ENCODE results near the gene CCDC158. TPM values are rescaled to one million over a fixed set of nuclear protein-coding genes. Genes with fewer than 3 reads are reported as not detected.

Gene CCDC158
- total and polyA plus RNA-seq, 2 of the 4 experiments (the other 2 are of a cell fraction): not detected

GRCh38 chr4:76310683-76311082 lies 110.3 kb downstream of the CCDC158 start:
- DNase-seq: no peak
- Histone ChIP-seq H4K5ac (ENCODE audit: low read depth, low read length) (no peak overlapping the region), H3K27me3 (ENCODE audit: control insufficient read depth, insufficient read depth, low read length) (no peaks in the 10 kb centered on the region), H3K14ac (replicated peaks; ENCODE audit: low read depth, low read length) (no peak overlapping the region), H3K23ac (ENCODE audit: low read depth, low read length) (no peak overlapping the region), H3K4me1 (ENCODE audit: control insufficient read depth, insufficient read depth, low read length) (peaks cover 6% of the 10 kb centered on the region; the same call in 1 of the 2 replicates), H2BK20ac (ENCODE audit: low read depth, low read length) (no peak overlapping the region), H2BK120ac (ENCODE audit: low read depth, low read length) (no peak overlapping the region), H2BK5ac (ENCODE audit: low read depth, low read length, poor library complexity, severe bottlenecking) (no peak overlapping the region), H3K36me3 (ENCODE audit: control insufficient read depth, insufficient read depth, low read length) (peaks cover 8% of the 10 kb centered on the region), H3K27ac (ENCODE audit: insufficient read depth, low read length) (no peak overlapping the region), H3K4me2 (ENCODE audit: low read depth, low read length) (no peak overlapping the region), H3K9ac (ENCODE audit: low read depth, low read length) (no peak overlapping the region), H4K91ac (ENCODE audit: insufficient read depth, low read depth, low read length) (no peak overlapping the region), H2AFZ (replicated peaks; ENCODE audit: low read length, poor library complexity) (no peak overlapping the region), H3K56ac (ENCODE audit: extremely low read depth, insufficient read depth, low read length) (no peak overlapping the region), H4K20me1 (ENCODE audit: insufficient read depth, low read length) (no peaks in the 10 kb centered on the region; the same call in 1 of the 2 replicates), H3K18ac (ENCODE audit: low read depth, low read length) (no peak overlapping the region), H4K8ac (ENCODE audit: low read depth in 2 of 2, low read length in 2 of 2) (no peak overlapping the region), H3K4me3 (ENCODE audit: insufficient read depth, low read depth, low read length) (no peak overlapping the region), H3K79me1 (ENCODE audit: low read depth in 1 of 2, low read length in 2 of 2) (peaks cover 18 to 30% of the 10 kb centered on the region in 2 experiments; a peak in 3 of 4 replicates), H2AK5ac (ENCODE audit: low read depth, low read length) (no peak overlapping the region), H3K9me1 (ENCODE audit: insufficient read depth, low read length) (peaks cover 12% of the 10 kb centered on the region; the same call in 1 of the 2 replicates), H3K4ac (ENCODE audit: low read depth, low read length) (no peak overlapping the region), H3K9me3 (ENCODE audit: control insufficient read depth, insufficient read depth, low read length) (peaks cover 1% of the 10 kb centered on the region), H2BK15ac (ENCODE audit: low read depth, low read length) (no peak overlapping the region), H2AK9ac (replicated peaks; ENCODE audit: low read depth, low read length, poor library complexity) (no peak overlapping the region)
- in situ Hi-C loops (cut with MboI; ENCODE audit: low sequenced_read_pairs): no loop called here
- dilution Hi-C loops (cut with HindIII; ENCODE audit: low sequenced_read_pairs, unreplicated experiment): no loop called here
- POLR2A ChIA-PET (ENCODE audit: unreplicated experiment): no interaction called here
- intact Hi-C loops (cut with micrococcal nuclease): no loop called here
- 50% methylated on average over 1 of the region's 4 CpGs; no CpG with 5 or more reads in 1 of the 2 experiments for WGBS, 2 experiments (ENCODE audit: extremely low coverage in 2 of 2, insufficient read length in 1 of 2)
- no TSS peak for BruUV-seq (replicated peaks)
- no peak for ATAC-seq (ENCODE audit: low read depth)
- TF ChIP-seq CHD1 (IDR thresholded peaks at IDR 0.05; ENCODE audit: low read depth, low read length) (no peak), RFX5 (IDR thresholded peaks at IDR 0.05; ENCODE audit: low read depth, low read length) (no peak), NFE2L2 (IDR thresholded peaks at IDR 0.05; ENCODE audit: low read depth, low read length) (no peak), MAZ (IDR thresholded peaks at IDR 0.05; ENCODE audit: borderline replicate concordance, low read depth, low read length) (no peak), RAD21 (IDR thresholded peaks at IDR 0.05; ENCODE audit: low read length) (no peak), BHLHE40 (IDR thresholded peaks at IDR 0.05; ENCODE audit: low read depth, low read length) (no peak), MXI1 (IDR thresholded peaks at IDR 0.05; ENCODE audit: borderline replicate concordance, low read depth, low read length) (no peak), POLR2A (IDR thresholded peaks at IDR 0.05; ENCODE audit: low read depth, low read length) (no peak), MAFK (IDR thresholded peaks at IDR 0.05; ENCODE audit: low read depth, low read length) (no peak), CEBPB (IDR thresholded peaks at IDR 0.05; ENCODE audit: low read depth, low read length) (no peak), SMC3 (IDR thresholded peaks at IDR 0.05; ENCODE audit: low read depth, low read length) (no peak), USF2 (IDR thresholded peaks at IDR 0.05; ENCODE audit: low read depth, low read length) (no peak), FOS (IDR thresholded peaks at IDR 0.05; ENCODE audit: low read depth, low read length) (no peak), RCOR1 (IDR thresholded peaks at IDR 0.05; ENCODE audit: insufficient replicate concordance, low read length) (no peak)
- TF ChIP-seq, protein P1, sequence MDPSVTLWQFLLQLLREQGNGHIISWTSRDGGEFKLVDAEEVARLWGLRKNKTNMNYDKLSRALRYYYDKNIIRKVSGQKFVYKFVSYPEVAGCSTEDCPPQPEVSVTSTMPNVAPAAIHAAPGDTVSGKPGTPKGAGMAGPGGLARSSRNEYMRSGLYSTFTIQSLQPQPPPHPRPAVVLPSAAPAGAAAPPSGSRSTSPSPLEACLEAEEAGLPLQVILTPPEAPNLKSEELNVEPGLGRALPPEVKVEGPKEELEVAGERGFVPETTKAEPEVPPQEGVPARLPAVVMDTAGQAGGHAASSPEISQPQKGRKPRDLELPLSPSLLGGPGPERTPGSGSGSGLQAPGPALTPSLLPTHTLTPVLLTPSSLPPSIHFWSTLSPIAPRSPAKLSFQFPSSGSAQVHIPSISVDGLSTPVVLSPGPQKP (IDR thresholded peaks at IDR 0.05; ENCODE audit: borderline replicate concordance, low read depth, low read length): no peak
- TF ChIP-seq, protein P2, sequence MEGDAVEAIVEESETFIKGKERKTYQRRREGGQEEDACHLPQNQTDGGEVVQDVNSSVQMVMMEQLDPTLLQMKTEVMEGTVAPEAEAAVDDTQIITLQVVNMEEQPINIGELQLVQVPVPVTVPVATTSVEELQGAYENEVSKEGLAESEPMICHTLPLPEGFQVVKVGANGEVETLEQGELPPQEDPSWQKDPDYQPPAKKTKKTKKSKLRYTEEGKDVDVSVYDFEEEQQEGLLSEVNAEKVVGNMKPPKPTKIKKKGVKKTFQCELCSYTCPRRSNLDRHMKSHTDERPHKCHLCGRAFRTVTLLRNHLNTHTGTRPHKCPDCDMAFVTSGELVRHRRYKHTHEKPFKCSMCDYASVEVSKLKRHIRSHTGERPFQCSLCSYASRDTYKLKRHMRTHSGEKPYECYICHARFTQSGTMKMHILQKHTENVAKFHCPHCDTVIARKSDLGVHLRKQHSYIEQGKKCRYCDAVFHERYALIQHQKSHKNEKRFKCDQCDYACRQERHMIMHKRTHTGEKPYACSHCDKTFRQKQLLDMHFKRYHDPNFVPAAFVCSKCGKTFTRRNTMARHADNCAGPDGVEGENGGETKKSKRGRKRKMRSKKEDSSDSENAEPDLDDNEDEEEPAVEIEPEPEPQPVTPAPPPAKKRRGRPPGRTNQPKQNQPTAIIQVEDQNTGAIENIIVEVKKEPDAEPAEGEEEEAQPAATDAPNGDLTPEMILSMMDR (conservative IDR thresholded peaks at IDR 0.05; ENCODE audit: low read depth, low read length): no peak
- CTCF ChIA-PET: no interaction called here
